K562 (cell line): ENCODE results near the gene AKR1C3. TPM values are rescaled to one million over a fixed set of nuclear protein-coding genes. Genes with fewer than 3 reads are reported as not detected.
"Not testable (repeated sequence)": the region's sequence is repeated elsewhere in the genome, so short reads cannot be mapped to it uniquely, and the experiment has no call there.

Experiments used
- ATAC-seq: fragments of 200-7000 bp; cut with Tn5 transposase; 3 replicates; pipeline ENCODE4 v1.9.1; 2020; ENCODE audit warnings: moderate library complexity
- BruUV-seq: library from RNA; stranded (reverse); fragments of 400-500 nt; replicated peaks from 2 replicates; lab custom pipeline; 2021; lab: Mats Ljungman, UMichigan
- CTCF ChIA-PET: fragments of 300-600 bp; formaldehyde crosslinking; extraction: SDS; loops from one replicate; lab custom pipeline; 2021; ENCODE audit warnings: low intra/inter-chr PET ratio; lab: Yijun Ruan, JAX
- POLR2A ChIA-PET: fragments of 300-600, 350-650 bp; sonication (Branson Sonifier 250); formaldehyde crosslinking; extraction: SDS; loops from one replicate; lab custom pipeline; 2021; ENCODE audit warnings: antibody characterized with exemption, inconsistent platforms; lab: Yijun Ruan, JAX
- DNase-seq, 4 experiments: peaks; one replicate each; pipeline versions ENCODE4 v3.0.0 to v3.0.0-alpha.2; 2011 to 2018; ENCODE audit warnings: low spot score in 3 of 4, mixed read lengths in 3 of 4; ENCODE audit errors: extremely low read depth in 1 of 4
- FAIRE-seq: peaks from 2 replicates; lab custom pipeline; 2011; peaks lifted over from hg19 to GRCh38; lab: Jason Lieb, UNC
- H2AFZ ChIP-seq: 2 replicates; pipeline ENCODE4 v1.6.0; 2011; ENCODE audit warnings: low read depth, low read length, control low read depth, inconsistent platforms
- H3K27ac ChIP-seq: fragments of 200-600 bp; 3 replicates; pipeline ENCODE4 v1.8.0; 2011; ENCODE audit warnings: low read depth, mild to moderate bottlenecking, control low read depth, inconsistent platforms, low read length, moderate library complexity, mixed read lengths; ENCODE audit errors: extremely low read depth
- H3K27me3 ChIP-seq, 2 experiments: fragments of 300-600 bp in 1 of 2; 2 replicates in 1 of 2; 3 replicates in 1 of 2; pipeline versions ENCODE4 v1.6.0 to v1.8.0; 2011; ENCODE audit warnings: inconsistent platforms in 2 of 2, low read length in 2 of 2, mild to moderate bottlenecking in 1 of 2, mixed read lengths in 1 of 2, moderate library complexity in 1 of 2; ENCODE audit not compliant: control insufficient read depth in 2 of 2, insufficient read depth in 2 of 2
- H3K36me3 ChIP-seq: fragments of 300-600 bp; 3 replicates; pipeline ENCODE4 v1.8.0; 2011; ENCODE audit warnings: mild to moderate bottlenecking, low read length, inconsistent platforms; ENCODE audit not compliant: control insufficient read depth, insufficient read depth
- H3K4me1 ChIP-seq, 2 experiments: fragments of 200-600 bp in 1 of 2; replicated peaks in 1 of 2; 2 replicates in 1 of 2; 3 replicates in 1 of 2; pipeline versions ENCODE4 v1.5.1 to v1.8.0; 2011; ENCODE audit warnings: inconsistent platforms in 2 of 2, low read length in 2 of 2, mild to moderate bottlenecking in 1 of 2, mixed read lengths in 1 of 2, moderate library complexity in 1 of 2; ENCODE audit not compliant: control insufficient read depth in 2 of 2, insufficient read depth in 2 of 2
- H3K4me2 ChIP-seq: 2 replicates; pipeline ENCODE4 v1.6.1; 2011; ENCODE audit warnings: low read length, control low read depth, inconsistent platforms, mixed read lengths; ENCODE audit not compliant: insufficient read depth
- H3K4me3 ChIP-seq: fragments of 200-600 bp; sonication (generic), shearing (Covaris generic); 2 replicates; pipeline ENCODE4 v1.5.1; 2016; ENCODE audit warnings: control low read depth, inconsistent platforms
- H3K79me2 ChIP-seq: fragments of 200-600 bp; 3 replicates; pipeline ENCODE4 v1.8.0; 2011; ENCODE audit warnings: low read length, inconsistent platforms; ENCODE audit not compliant: control insufficient read depth, insufficient read depth
- H3K9ac ChIP-seq, 2 experiments: 2 replicates each; pipeline versions ENCODE4 v1.6.0 to v1.6.1; 2011; ENCODE audit warnings: low read depth in 2 of 2, low read length in 2 of 2, control low read depth in 1 of 2, inconsistent platforms in 1 of 2, mild to moderate bottlenecking in 1 of 2, mixed read lengths in 1 of 2; ENCODE audit not compliant: insufficient read depth in 1 of 2
- H3K9me1 ChIP-seq: one replicate; pipeline ENCODE4 v1.6.0; 2011; ENCODE audit warnings: inconsistent platforms, mild to moderate bottlenecking, low read length, moderate library complexity; ENCODE audit not compliant: control insufficient read depth, insufficient read depth
- H3K9me3 ChIP-seq: replicated peaks from 2 replicates; pipeline ENCODE4 v1.5.1; 2011; ENCODE audit warnings: low read depth, low read length, inconsistent platforms; ENCODE audit not compliant: control insufficient read depth, insufficient read depth
- H4K20me1 ChIP-seq: replicated peaks from 2 replicates; pipeline ENCODE4 v1.6.1; 2011; ENCODE audit warnings: low read length, inconsistent platforms, mixed read lengths; ENCODE audit not compliant: control insufficient read depth, insufficient read depth
- JUN ChIP-seq, 2 experiments: sonication (generic) in 1 of 2; formaldehyde crosslinking in 1 of 2; IDR thresholded peaks; 2 replicates each; pipeline versions ENCODE4 v1.6.1 to v1.8.0; 2012 to 2022; ENCODE audit warnings: borderline replicate concordance in 2 of 2, mild to moderate bottlenecking in 2 of 2, improper control_type of control experiment in 1 of 2, low read depth in 1 of 2, low read length in 1 of 2, missing genetic modification reagents in 1 of 2
- KAT2B ChIP-seq: IDR thresholded peaks from one replicate; pipeline ENCODE4 v1.6.1; 2012; ENCODE audit warnings: low read depth, mild to moderate bottlenecking, control low read depth, inconsistent platforms, low read length, moderate library complexity
- NR3C1 ChIP-seq: sonication (generic); formaldehyde crosslinking; IDR thresholded peaks from 2 replicates; pipeline ENCODE4 v1.8.1; 2022; ENCODE audit warnings: missing genetic modification reagents
- ZNF184 ChIP-seq: sonication (generic); formaldehyde crosslinking; IDR thresholded peaks from 2 replicates; pipeline ENCODE4 v1.5.0; 2020; ENCODE audit warnings: missing genetic modification reagents
- ZNF197 ChIP-seq: fragments of 200-800 bp; sonication (Bioruptor generic); IDR thresholded peaks from 2 replicates; pipeline ENCODE4 v1.6.1; 2016; ENCODE audit warnings: low read depth, missing genetic modification characterization, missing compliant biosample characterization
- WGBS: fragments of 100-300 bp; shearing (Covaris generic); methylation state at CpG from one replicate; pipeline ENCODE4 v1.1.6; 2016; ENCODE audit warnings: low coverage, mixed read lengths; ENCODE audit not compliant: insufficient coverage; ENCODE audit errors: missing lambda C conversion rate; 5-methylcytosine and 5-hydroxymethylcytosine counted together
- in situ Hi-C: fragments of 300-500 bp; cut with MboI; formaldehyde crosslinking; loops from 4 replicates; pipeline ENCODE4 v1.15.0; 2018; ENCODE audit warnings: inconsistent platforms, mixed read lengths
- intact Hi-C: fragments of 100-400 bp; cut with micrococcal nuclease; formaldehyde crosslinking; loops from 2 replicates; pipeline ENCODE4 v1.14.2; 2022
- polyA plus RNA-seq, 8 experiments: library from polyadenylated mRNA; depleted of rRNA in 4 of 8; stranded (reverse) in 5 of 8; unstranded in 3 of 8; fragments of >200 nt; fragmentation: Nextera tagmentation in 2 of 8; fragmentation: Illumina TruSeq in 1 of 8; extraction: Ambion mirVana in 2 of 8; extraction: Trizol in 1 of 8; gene quantifications; 2 replicates each; pipeline versions ENCODE4 v1.2.1 to v1.2.3, GENCODE V29; 2011 to 2014; ENCODE audit warnings: inconsistent platforms in 1 of 8, missing spikeins in 1 of 8
- total RNA-seq, 7 experiments: library from RNA; depleted of rRNA in 6 of 7; stranded (reverse); fragments of >200 nt in 6 of 7; fragmentation: Illumina TruSeq in 2 of 7; extraction: Trizol in 2 of 7; gene quantifications; 2 replicates each; pipeline versions ENCODE4 v1.2.1 to v1.2.3, GENCODE V29; 2011 to 2021; ENCODE audit warnings: low replicate concordance in 1 of 7

Gene AKR1C3
- total and polyA plus RNA-seq, 9 of the 15 experiments (the other 6 are each of a cell fraction or from before 2014, with no cell fraction given), result 4.6 to 20.4 (median 10.1) TPM

- Histone ChIP-seq H3K9ac (no peak overlapping the region), H4K20me1 (no peaks in the 10 kb centered on the region), H3K4me3 (no peak overlapping the region), H3K36me3 (no peaks in the 10 kb centered on the region), H3K9me3 (no peaks in the 10 kb centered on the region), H3K9me1 (no peaks in the 10 kb centered on the region), H3K27me3 (no peaks in the 10 kb centered on the region), H2AFZ (peak overlapping the region; percentile 22; the same call in 1 of the 2 replicates), H3K79me2 (no peaks in the 10 kb centered on the region), H3K27ac (no peak overlapping the region), H3K4me2 (no peak overlapping the region), H3K4me1 (no peaks in the 10 kb centered on the region; a peak in 1 of 5 replicates)
- TF ChIP-seq NR3C1 (no peak), KAT2B (no peak), JUN (IDR thresholded peaks at IDR 0.05; ENCODE audit: borderline replicate concordance, low read depth, low read length) (no peak), JUN (CRISPR knock-in tag; IDR thresholded peaks at IDR 0.05; ENCODE audit: borderline replicate concordance) (no peak), ZNF184 (CRISPR knock-in tag) (no peak), ZNF197 (CRISPR knock-in tag) (no peak)
- POLR2A ChIA-PET, result interaction anchor here (0.6 kb wide), 1 partner anchor 198 kb away, joined by 3 read pairs; no protein-coding TSS in a partner anchor
- in situ Hi-C loops, result no loop called here
- ATAC-seq, result no peak
- intact Hi-C loops, result no loop called here
- CTCF ChIA-PET, result no interaction called here
- no peak for DNase-seq
- no TSS peak for BruUV-seq
- FAIRE-seq, result no peak
- 24% methylated on average over 6 of the region's 6 CpGs for WGBS
These were observed 47.8 kb upstream of the AKR1C3 start for GRCh38 chr10:5046410-5046809.

- not testable (repeated sequence) for BruUV-seq
These were observed 47.2 kb upstream of the AKR1C3 start for GRCh38 chr10:5047055-5047454.

More at GRCh38 chr10:5047055-5047454, 47.2 kb upstream of the AKR1C3 start:
- DNase-seq, H3K36me3 ChIP-seq, CTCF ChIA-PET, H4K20me1 ChIP-seq, H3K27me3 ChIP-seq, H3K9ac ChIP-seq, H3K4me3 ChIP-seq, in situ Hi-C loops, H3K27ac ChIP-seq, H3K9me1 ChIP-seq, H3K79me2 ChIP-seq, H2AFZ ChIP-seq, H3K4me1 ChIP-seq, ATAC-seq, H3K4me2 ChIP-seq, intact Hi-C loops, FAIRE-seq, H3K9me3 ChIP-seq: not testable (repeated sequence)
- 64% methylated on average over 5 of the region's 5 CpGs for WGBS
- POLR2A ChIA-PET, result interaction anchor here (1.2 kb wide), 1 partner anchor 16 kb away, joined by 3 read pairs; no protein-coding TSS in a partner anchor
